GM12873 (cell line): ENCODE results near the gene PRKCZ.

Experiments
- CTCF ChIP-seq: IDR thresholded peaks from 2 replicates; pipeline ENCODE4 v1.5.1; 2012; ENCODE audit warnings: low read depth, mild to moderate bottlenecking, moderate library complexity, low read length, control low read depth; ENCODE audit not compliant: insufficient read depth; ENCODE audit errors: missing control alignments

Gene PRKCZ

GRCh38 chr1:2210084-2210653 lies 160.0 kb downstream of the PRKCZ start:
- no peak for TF ChIP-seq CTCF

- TF ChIP-seq CTCF = no peak
Measured at GRCh38 chr1:2210786-2211185, 160.6 kb downstream of the PRKCZ start.

- TF ChIP-seq CTCF = no peak
Measured at GRCh38 chr1:2212274-2212531, 162.0 kb downstream of the PRKCZ start.

GRCh38 chr1:2212532-2213491 lies 162.6 kb downstream of the PRKCZ start:
- TF ChIP-seq CTCF = no peak

- no peak for TF ChIP-seq CTCF
Measured at GRCh38 chr1:2213576-2214505, 163.6 kb downstream of the PRKCZ start.

- TF ChIP-seq CTCF = no peak
Measured at GRCh38 chr1:2214541-2215241, 164.5 kb downstream of the PRKCZ start.
